ENCODE results near the gene CATSPER4.
A peak's percentile ranks its signal among the peaks of the same experiment; 100 is the strongest.

The CATSPER4 gene

GRCh38 chr1:26164861-26165842, 25.2 kb upstream of the CATSPER4 start:
- no peak for DNase-seq (ENCODE audit: low read depth in 2 of 2)

- DNase-seq (ENCODE audit: low read depth in 2 of 2): no peak
Observed at GRCh38 chr1:26166719-26167281, 23.6 kb upstream of the CATSPER4 start.

DNA sequence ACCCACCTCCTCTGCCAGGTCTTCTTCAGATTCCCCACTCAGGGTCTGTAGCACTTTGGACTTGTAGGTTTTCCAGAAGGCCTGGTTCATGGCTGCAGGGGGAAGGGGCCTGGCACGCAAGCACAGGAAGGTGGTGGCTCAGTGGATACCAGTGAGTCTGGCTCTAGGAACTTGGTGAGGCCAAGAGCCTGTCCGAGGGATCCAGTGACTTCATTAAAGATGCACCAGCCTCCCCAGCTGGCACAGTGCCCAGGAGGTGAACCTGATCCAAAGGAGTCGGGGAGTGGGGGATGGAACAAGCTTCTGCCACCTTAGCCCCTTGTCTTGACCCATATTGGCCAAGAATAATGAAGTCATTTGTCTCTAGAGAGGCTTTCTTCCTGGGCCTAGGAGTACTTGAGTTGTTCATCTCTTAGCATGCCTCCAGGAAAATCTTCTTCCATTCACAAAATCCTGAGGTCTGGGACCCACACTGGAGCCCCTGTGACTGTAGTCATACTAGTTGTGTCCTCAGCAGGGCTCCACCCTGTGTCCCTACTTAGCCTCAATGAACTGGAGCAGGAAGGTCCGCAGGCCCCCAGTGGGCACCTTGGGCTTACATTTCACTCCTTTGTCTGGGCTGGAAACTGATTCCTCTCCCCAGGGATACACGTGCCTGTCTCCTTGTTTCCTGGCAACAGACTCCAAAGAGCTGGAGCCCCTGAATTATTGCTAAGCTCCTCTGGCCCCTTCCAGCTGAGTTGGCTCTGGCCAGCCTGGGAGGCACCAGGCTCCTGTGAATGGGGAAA, 21.8 kb upstream of the CATSPER4 start, which contains the start of gene C1orf232:
TSS of gene C1orf232 (minus strand) at position 554 of the 788 bp plus-strand sequence. CDS start at position 90, 464 bp downstream.
- no peak for DNase-seq (ENCODE audit: low read depth in 2 of 2)

DNA sequence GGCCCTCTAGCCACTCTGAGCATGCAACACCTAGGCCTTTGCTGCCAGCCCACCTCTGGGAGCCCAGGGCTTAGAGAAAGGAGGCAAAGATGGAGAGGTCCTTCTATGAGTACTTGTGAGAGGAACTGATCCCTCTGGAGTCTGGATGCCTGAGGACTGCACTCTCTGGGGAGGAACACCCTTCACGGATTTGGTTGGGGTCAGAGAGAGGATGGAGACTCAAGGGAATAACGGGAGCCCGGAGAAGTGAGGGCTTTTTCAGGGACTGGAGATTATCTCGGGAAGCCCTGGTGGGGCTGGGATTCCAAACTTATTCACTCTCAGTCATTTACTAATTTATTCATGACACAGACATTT, 21.2 kb upstream of the CATSPER4 start:
- DNase-seq (ENCODE audit: low read depth in 2 of 2): no peak

DNA sequence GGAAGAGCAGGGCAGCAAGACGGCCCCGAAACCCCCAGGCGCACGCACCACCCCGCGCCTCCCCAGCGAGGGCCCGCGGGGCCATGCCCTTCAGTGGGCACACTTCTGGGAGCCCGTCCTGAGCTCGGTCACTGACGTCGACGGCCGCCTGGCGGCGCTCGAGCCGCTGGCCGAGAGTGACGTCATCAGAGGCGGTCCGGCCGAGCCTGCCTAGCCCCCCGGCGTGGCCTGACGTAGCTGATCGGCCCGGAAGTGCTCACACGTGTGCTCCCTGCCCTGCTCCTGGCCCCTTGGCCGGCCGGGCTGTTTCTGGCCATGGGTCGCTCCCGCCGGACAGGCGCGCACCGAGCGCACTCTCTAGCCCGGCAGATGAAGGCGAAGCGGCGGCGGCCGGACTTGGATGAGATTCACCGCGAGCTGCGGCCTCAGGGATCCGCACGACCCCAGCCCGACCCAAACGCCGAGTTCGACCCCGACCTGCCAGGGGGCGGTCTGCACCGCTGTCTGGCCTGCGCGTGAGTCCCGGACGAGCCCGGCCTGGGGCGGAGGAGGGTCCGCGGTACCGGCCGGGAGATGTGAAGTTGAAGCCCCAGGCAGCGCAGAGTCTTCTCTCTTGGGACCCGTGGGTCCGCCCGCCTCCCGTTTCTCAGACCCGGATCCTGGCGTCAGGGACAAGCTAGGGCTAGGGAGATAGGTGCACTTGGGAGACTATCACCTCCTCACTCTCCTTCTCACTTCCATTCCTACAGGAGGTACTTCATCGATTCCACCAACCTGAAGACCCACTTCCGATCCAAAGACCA, 20.5 kb upstream of the CATSPER4 start, which contains the start of gene ZNF593:
TSS of gene ZNF593 (plus strand) at position 240 of the 803 bp plus-strand sequence. CDS start at position 316, 76 bp downstream.
- peak; percentile 81 to 86 for DNase-seq (ENCODE audit: low read depth in 2 of 2)

- DNase-seq (ENCODE audit: low read depth in 2 of 2): no peak
Observed at GRCh38 chr1:26170472-26170821, 20.0 kb upstream of the CATSPER4 start.

- DNase-seq (ENCODE audit: low read depth in 2 of 2): no peak
Observed at GRCh38 chr1:26171084-26172072, 19.0 kb upstream of the CATSPER4 start, which contains the start of gene ZNF593OS. TSS of gene ZNF593OS (minus strand) at chr1:26171832. CDS start at chr1:26171661, 171 bp downstream.

DNA sequence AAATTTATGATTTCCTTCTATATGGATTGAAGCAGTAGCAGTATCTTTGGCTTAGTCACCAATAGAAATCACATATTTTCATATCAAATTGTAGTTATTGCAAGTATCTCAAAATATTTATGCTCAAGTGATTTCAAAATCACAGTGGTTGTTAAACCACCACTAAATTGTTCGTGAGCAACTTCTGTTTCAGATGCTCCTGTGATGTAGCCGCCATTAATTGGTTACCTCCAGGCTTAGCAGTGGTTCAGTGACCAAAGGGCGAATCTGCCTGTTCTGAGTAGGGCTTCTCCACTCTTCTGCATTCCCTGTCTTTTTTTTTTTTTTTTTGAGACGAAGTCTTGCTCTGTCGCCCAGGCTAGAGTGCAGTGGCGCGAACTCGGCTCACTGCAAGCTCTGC, 15.1 kb upstream of the CATSPER4 start:
- DNase-seq (ENCODE audit: low read depth in 2 of 2): no peak

GRCh38 chr1:26177182-26177684, 13.2 kb upstream of the CATSPER4 start, which contains the start of gene CNKSR1:
TSS of gene CNKSR1 (plus strand) at chr1:26177491. CDS start at chr1:26177548, 57 bp downstream.
- DNase-seq (ENCODE audit: low read depth in 2 of 2): no peak

- DNase-seq (ENCODE audit: low read depth in 2 of 2): no peak
Observed at GRCh38 chr1:26180010-26180506, 10.3 kb upstream of the CATSPER4 start.

DNA sequence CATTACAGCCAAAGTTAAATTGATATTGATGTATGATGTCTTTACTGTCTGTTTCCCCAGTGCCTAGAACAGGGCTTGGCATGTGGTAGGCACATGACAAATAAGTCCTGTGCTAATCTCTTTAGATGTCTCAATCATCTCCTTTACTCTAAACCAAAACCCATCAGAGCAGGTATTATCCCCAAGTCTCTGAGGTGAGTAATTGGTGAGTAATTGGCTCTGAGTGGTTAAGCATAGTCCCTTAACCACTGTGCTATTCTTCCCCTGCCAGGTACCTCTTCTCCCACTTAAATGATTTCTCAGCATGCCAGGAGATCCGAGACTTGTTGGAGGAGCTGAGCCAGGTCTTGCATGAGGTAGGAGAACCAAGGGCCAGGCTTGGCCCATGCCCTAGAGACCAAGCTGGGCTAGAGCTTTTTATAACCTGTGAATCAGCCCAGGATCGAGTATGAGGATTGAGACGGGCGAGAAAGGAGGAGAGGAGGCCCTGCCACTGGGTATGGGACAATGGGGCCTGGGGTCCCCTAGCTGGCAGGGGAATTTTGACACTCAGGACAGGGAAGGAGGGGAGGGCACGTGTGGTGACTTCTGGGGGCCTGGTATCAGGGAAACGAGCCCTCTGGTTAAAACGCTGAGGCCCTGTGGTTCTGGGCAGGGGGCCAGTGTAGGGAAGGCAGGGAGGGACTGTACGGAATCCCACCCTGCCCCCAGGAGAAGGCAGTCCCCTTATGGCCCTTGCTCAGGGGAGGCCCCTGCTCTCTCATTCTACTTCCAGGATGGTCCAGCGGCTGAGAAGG, 8.6 kb upstream of the CATSPER4 start:
- no peak for DNase-seq (ENCODE audit: low read depth in 2 of 2)

DNA sequence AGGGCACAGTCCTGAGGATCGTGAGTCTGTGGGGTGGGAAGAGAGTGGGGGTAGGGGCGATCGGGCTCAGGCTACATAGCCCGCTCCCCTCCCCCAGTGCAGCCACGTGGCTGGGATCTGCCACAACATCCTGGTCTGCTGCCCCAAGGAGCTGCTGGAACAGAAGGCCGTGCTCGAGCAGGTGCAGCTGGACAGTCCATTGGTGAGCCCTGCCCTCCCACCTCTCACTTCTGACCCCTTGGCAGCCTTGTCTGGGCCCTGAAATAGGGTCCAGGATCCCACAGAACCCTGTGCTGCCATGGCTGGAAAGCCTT, 8.1 kb upstream of the CATSPER4 start:
- no peak for DNase-seq (ENCODE audit: low read depth in 2 of 2)

DNA sequence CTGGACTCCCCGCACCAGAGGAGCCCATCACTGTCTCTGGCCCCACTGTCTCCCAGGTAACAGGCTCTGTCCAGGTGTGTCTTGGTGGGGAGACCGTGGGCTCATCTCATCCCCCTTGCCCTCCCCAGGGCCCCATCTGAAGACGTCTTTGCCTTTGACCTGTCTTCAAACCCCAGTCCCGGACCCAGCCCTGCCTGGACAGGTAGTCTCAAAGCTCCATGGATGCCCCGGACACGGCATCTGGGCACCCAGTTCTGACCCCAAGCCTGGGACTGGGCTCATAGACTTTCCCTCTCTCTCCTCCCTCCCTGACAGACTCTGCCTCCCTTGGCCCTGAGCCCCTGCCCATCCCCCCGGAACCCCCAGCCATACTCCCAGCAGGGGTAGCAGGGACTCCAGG, 6.3 kb upstream of the CATSPER4 start:
- no peak for DNase-seq (ENCODE audit: low read depth in 2 of 2)

- DNase-seq (ENCODE audit: low read depth in 2 of 2): no peak
Observed at GRCh38 chr1:26184883-26185282, 5.5 kb upstream of the CATSPER4 start.

DNA sequence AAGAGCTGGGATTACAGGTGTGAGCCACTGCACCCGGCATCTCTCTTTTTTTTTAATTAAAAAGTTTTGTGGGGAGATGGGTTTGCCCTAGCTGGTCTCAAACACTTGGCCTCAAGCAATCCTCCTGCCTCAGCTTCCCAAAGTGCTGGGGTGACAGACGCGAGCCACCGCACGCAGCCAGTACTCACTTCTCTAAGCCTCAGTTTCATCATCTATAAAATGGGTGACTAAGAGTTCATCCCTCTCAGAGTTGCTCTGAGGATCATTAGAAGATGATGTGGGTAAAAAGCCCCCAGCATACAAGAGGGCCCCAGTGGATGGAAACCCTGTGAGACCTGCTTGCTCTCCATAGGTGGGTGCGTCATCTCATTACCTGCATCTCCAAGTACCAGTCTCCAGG, 2.5 kb upstream of the CATSPER4 start:
- no peak for DNase-seq (ENCODE audit: low read depth in 2 of 2)

GRCh38 chr1:26188477-26188876, 1.9 kb upstream of the CATSPER4 start:
- no peak for DNase-seq (ENCODE audit: low read depth in 2 of 2)

DNA sequence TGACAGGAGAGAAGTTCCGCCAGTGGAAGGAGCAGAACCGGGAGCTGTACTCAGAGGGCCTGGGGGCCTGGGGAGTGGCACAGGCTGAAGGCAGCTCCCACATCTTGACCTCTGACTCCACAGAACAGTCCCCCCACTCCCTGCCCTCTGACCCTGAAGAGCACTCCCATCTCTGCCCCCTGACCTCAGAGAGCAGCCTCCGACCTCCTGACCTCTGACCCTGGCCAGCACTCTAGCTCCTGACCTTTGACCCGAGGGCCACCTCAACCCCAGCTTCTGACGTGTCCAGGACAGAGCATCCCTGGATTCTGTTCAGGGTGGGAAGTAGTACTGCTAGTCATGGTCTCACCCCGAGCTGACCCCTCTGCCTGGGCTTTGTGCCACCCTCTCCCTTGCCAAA, 1.1 kb upstream of the CATSPER4 start:
- no peak for DNase-seq (ENCODE audit: low read depth in 2 of 2)

DNA sequence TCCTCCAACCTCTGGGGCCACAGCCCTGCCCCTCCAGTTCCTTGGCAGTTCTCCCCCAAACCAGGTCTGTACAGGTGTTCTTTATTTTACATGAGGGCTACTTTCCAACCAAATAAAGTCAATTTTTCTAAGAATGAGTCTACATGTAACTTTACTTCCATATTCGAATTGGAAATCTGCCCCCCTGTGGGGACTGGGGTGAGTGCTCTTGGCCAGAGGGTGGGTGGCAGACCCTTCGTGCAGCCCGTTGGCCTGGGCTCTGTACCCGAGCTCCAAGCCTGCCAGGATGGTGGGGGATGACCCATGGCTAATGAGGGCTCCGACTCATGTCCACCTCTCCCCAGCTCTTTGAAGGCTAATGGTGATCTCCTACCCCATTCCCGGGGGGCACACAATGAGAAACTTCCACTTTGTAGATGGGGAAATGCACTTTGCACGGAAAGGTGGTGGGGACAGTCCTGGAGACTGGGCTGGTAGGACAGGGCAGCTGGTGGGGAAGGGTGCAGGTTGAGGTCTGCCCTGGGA, 589 bp upstream of the CATSPER4 start:
- DNase-seq (ENCODE audit: low read depth in 2 of 2): no peak

GRCh38 chr1:26191739-26192138, 1.3 kb downstream of the CATSPER4 start:
- DNase-seq (ENCODE audit: low read depth in 2 of 2): no peak
